ENCODE measurements around the gene SULT1A3.

DNA sequence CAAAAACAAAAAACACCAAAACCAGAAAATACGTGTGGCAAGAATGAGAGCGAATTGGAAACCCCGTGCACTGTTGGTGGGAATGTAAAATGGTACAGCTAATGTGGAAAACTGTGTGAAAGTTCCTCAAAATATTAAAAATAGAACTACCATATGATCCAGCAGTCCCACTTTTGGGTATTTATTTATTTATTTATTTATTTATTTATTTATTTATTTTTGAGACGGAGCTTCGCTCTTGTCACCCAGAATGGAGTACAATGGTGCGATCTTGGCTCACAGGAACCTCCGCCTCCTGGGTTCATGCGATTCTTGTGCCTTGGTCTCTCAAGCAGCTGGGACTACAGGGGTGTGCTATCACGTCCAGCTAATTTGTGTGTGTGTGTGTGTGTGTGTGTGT lies 46.5 kb upstream of the SULT1A3 start:
- TF ChIP-seq, protein P1, sequence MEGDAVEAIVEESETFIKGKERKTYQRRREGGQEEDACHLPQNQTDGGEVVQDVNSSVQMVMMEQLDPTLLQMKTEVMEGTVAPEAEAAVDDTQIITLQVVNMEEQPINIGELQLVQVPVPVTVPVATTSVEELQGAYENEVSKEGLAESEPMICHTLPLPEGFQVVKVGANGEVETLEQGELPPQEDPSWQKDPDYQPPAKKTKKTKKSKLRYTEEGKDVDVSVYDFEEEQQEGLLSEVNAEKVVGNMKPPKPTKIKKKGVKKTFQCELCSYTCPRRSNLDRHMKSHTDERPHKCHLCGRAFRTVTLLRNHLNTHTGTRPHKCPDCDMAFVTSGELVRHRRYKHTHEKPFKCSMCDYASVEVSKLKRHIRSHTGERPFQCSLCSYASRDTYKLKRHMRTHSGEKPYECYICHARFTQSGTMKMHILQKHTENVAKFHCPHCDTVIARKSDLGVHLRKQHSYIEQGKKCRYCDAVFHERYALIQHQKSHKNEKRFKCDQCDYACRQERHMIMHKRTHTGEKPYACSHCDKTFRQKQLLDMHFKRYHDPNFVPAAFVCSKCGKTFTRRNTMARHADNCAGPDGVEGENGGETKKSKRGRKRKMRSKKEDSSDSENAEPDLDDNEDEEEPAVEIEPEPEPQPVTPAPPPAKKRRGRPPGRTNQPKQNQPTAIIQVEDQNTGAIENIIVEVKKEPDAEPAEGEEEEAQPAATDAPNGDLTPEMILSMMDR (conservative IDR thresholded peaks at IDR 0.05 in 1 of 2, IDR thresholded peaks at IDR 0.05 in 1 of 2; ENCODE audit: low read depth in 1 of 2, low read length in 2 of 2), result no peak
- TF ChIP-seq EZH2 (IDR thresholded peaks at IDR 0.05; ENCODE audit: low read length, missing control alignments), result no peak
